CD8-positive, alpha-beta memory T cell (primary cell): ENCODE results near the gene SLC30A2. TPM values are rescaled to one million over a fixed set of nuclear protein-coding genes. Genes with fewer than 3 reads are reported as not detected.

Source experiments
- CTCF ChIA-PET: fragments of 350-600 bp; sonication (Branson Sonifier 250); formaldehyde crosslinking; loops from one replicate; lab custom pipeline; 2021; ENCODE audit warnings: antibody characterized with exemption; lab: Charles Lee
- POLR2A ChIA-PET: fragments of 350-600 bp; sonication (Branson Sonifier 250); formaldehyde crosslinking; loops from one replicate; lab custom pipeline; 2021; ENCODE audit warnings: antibody characterized with exemption; lab: Charles Lee
- DNase-seq, 5 donors: peaks; one replicate each; pipeline versions ENCODE4 v3.0.0 to v3.0.0-alpha.2; 2020 to 2022; ENCODE audit warnings: mixed read lengths in 1 of 5
- H3K27ac ChIP-seq: one replicate; pipeline ENCODE4 v1.7.0; 2013; ENCODE audit warnings: low read depth, mild to moderate bottlenecking, low read length, moderate library complexity
- H3K27me3 ChIP-seq: 2 replicates; pipeline ENCODE4 v1.7.0; 2013; ENCODE audit warnings: low read length, mild to moderate bottlenecking; ENCODE audit not compliant: insufficient read depth, poor library complexity, severe bottlenecking
- H3K36me3 ChIP-seq: 2 replicates; pipeline ENCODE4 v1.7.0; 2013; ENCODE audit warnings: mild to moderate bottlenecking, low read length, moderate library complexity; ENCODE audit not compliant: insufficient read depth
- H3K4me1 ChIP-seq: 2 replicates; pipeline ENCODE4 v1.7.0; 2013; ENCODE audit warnings: mild to moderate bottlenecking, low read length, moderate library complexity; ENCODE audit not compliant: insufficient read depth
- H3K4me3 ChIP-seq: 2 replicates; pipeline ENCODE4 v1.7.0; 2013; ENCODE audit warnings: mild to moderate bottlenecking, low read length
- H3K9me3 ChIP-seq: 2 replicates; pipeline ENCODE4 v1.7.0; 2013; ENCODE audit warnings: mild to moderate bottlenecking, low read length
- H3K27ac Mint-ChIP-seq, 8 donors: one replicate each; pipeline ENCODE4 v1.8.0; 2020 to 2021; ENCODE audit warnings: mixed read lengths in 8 of 8, mild to moderate bottlenecking in 6 of 8, inconsistent platforms in 3 of 8, moderate library complexity in 3 of 8
- H3K27me3 Mint-ChIP-seq, 2 donors: one replicate each; pipeline ENCODE4 v1.8.0; 2020 to 2021; ENCODE audit warnings: mixed read lengths in 2 of 2, mild to moderate bottlenecking in 1 of 2, moderate library complexity in 1 of 2
- H3K36me3 Mint-ChIP-seq, 3 donors: one replicate each; pipeline ENCODE4 v1.8.0; 2020 to 2021; ENCODE audit warnings: mixed read lengths in 3 of 3, inconsistent platforms in 1 of 3, mild to moderate bottlenecking in 1 of 3
- H3K4me1 Mint-ChIP-seq, 3 donors: one replicate each; pipeline ENCODE4 v1.8.0; 2020 to 2021; ENCODE audit warnings: mixed read lengths in 3 of 3, inconsistent platforms in 1 of 3, mild to moderate bottlenecking in 1 of 3
- H3K4me3 Mint-ChIP-seq, 7 donors: one replicate each; pipeline ENCODE4 v1.8.0; 2020 to 2021; ENCODE audit warnings: mixed read lengths in 7 of 7, mild to moderate bottlenecking in 6 of 7, moderate library complexity in 4 of 7, inconsistent platforms in 2 of 7
- H3K9me3 Mint-ChIP-seq, 5 donors: one replicate each; pipeline ENCODE4 v1.8.0; 2020 to 2022; ENCODE audit warnings: mixed read lengths in 5 of 5, mild to moderate bottlenecking in 3 of 5, moderate library complexity in 2 of 5, inconsistent platforms in 1 of 5
- polyA plus RNA-seq: library from polyadenylated mRNA; unstranded; fragments of 300-500 nt; fragmentation: Illumina TruSeq; gene quantifications from one replicate; pipeline ENCODE4 v1.2.3, GENCODE V29; 2021
- total RNA-seq, 2 experiments: library from RNA; stranded (reverse); gene quantifications; one replicate each; pipeline ENCODE4 v1.2.3, GENCODE V29; 2021

Gene SLC30A2
- total and polyA plus RNA-seq, 3 experiments from 2014 or later = not detected

GRCh38 chr1:26084091-26084561 lies 38.2 kb upstream of the SLC30A2 start:
- H3K4me1 Mint-ChIP-seq = no peaks in the 10 kb centered on the region
- peaks cover 23 to 33% of the 10 kb centered on the region in 2 donors for H3K27me3 Mint-ChIP-seq
- ChIA-PET CTCF (no interaction called here), POLR2A (no interaction called here)
- H3K27ac ChIP-seq = no peak overlapping the region
- H3K4me3 Mint-ChIP-seq = no peak overlapping the region
- no peaks in the 10 kb centered on the region for H3K36me3 ChIP-seq
- H3K27me3 ChIP-seq = no peaks in the 10 kb centered on the region
- H3K27ac Mint-ChIP-seq = peak overlapping the region in 1 of 8 donors; percentile 0
- no peaks in the 10 kb centered on the region for H3K9me3 Mint-ChIP-seq
- no peak overlapping the region for H3K4me3 ChIP-seq
- no peaks in the 10 kb centered on the region for H3K4me1 ChIP-seq
- H3K9me3 ChIP-seq = no peaks in the 10 kb centered on the region
- H3K36me3 Mint-ChIP-seq = no peaks in the 10 kb centered on the region
- DNase-seq = no peak

GRCh38 chr1:26083208-26083607 lies 37.3 kb upstream of the SLC30A2 start:
- H3K4me1 ChIP-seq = no peaks in the 10 kb centered on the region
- Mint-ChIP-seq H3K4me3 (no peak overlapping the region), H3K4me1 (no peaks in the 10 kb centered on the region), H3K36me3 (no peaks in the 10 kb centered on the region), H3K9me3 (no peaks in the 10 kb centered on the region), H3K27ac (no peak overlapping the region), H3K27me3 (peaks cover 15 to 38% of the 10 kb centered on the region in 2 donors)
- no peak overlapping the region for H3K27ac ChIP-seq
- H3K36me3 ChIP-seq = no peaks in the 10 kb centered on the region
- no peaks in the 10 kb centered on the region for H3K9me3 ChIP-seq
- H3K27me3 ChIP-seq = no peaks in the 10 kb centered on the region
- CTCF ChIA-PET = interaction anchor here (0.6 kb wide), 2 partner anchors 926 to 1578 kb away, joined by 3 read pairs; no protein-coding TSS in a partner anchor
- DNase-seq = no peak
- POLR2A ChIA-PET = no interaction called here
- H3K4me3 ChIP-seq = no peak overlapping the region

- Histone ChIP-seq H3K9me3 (no peaks in the 10 kb centered on the region), H3K36me3 (no peaks in the 10 kb centered on the region), H3K27me3 (no peaks in the 10 kb centered on the region), H3K4me1 (no peaks in the 10 kb centered on the region), H3K4me3 (no peak overlapping the region), H3K27ac (no peak overlapping the region)
- H3K4me3 Mint-ChIP-seq = no peak overlapping the region
- peaks cover 15 to 45% of the 10 kb centered on the region in 2 donors for H3K27me3 Mint-ChIP-seq
- no peaks in the 10 kb centered on the region for H3K4me1 Mint-ChIP-seq
- ChIA-PET POLR2A (no interaction called here), CTCF (no interaction called here)
- H3K9me3 Mint-ChIP-seq = no peaks in the 10 kb centered on the region
- no peak for DNase-seq
- H3K27ac Mint-ChIP-seq = no peak overlapping the region
- H3K36me3 Mint-ChIP-seq = peaks cover 0 to 3% (median 0%) of the 10 kb centered on the region in 3 donors
These were observed 36.1 kb upstream of the SLC30A2 start for GRCh38 chr1:26082020-26082350.

- H3K27me3 ChIP-seq = no peaks in the 10 kb centered on the region
- DNase-seq = no peak
- H3K4me1 ChIP-seq = no peaks in the 10 kb centered on the region
- no peaks in the 10 kb centered on the region for H3K36me3 ChIP-seq
- H3K27ac ChIP-seq = no peak overlapping the region
- H3K4me3 ChIP-seq = no peak overlapping the region
- H3K36me3 Mint-ChIP-seq = peaks cover 0 to 4% (median 0%) of the 10 kb centered on the region in 3 donors
- no peak overlapping the region for H3K27ac Mint-ChIP-seq
- H3K4me3 Mint-ChIP-seq = no peak overlapping the region
- no peaks in the 10 kb centered on the region for H3K9me3 ChIP-seq
- no peaks in the 10 kb centered on the region for H3K9me3 Mint-ChIP-seq
- H3K27me3 Mint-ChIP-seq = peaks cover 15 to 46% of the 10 kb centered on the region in 2 donors
- ChIA-PET CTCF (no interaction called here), POLR2A (no interaction called here)
- no peaks in the 10 kb centered on the region for H3K4me1 Mint-ChIP-seq
These were observed 35.5 kb upstream of the SLC30A2 start for GRCh38 chr1:26081267-26082019.

GRCh38 chr1:26079960-26080814 lies 34.3 kb upstream of the SLC30A2 start:
- Histone ChIP-seq H3K36me3 (no peaks in the 10 kb centered on the region), H3K27me3 (peaks cover 6% of the 10 kb centered on the region), H3K27ac (no peak overlapping the region), H3K9me3 (no peaks in the 10 kb centered on the region), H3K4me3 (no peak overlapping the region), H3K4me1 (no peaks in the 10 kb centered on the region)
- no peak overlapping the region for H3K27ac Mint-ChIP-seq
- no peak for DNase-seq
- H3K4me3 Mint-ChIP-seq = no peak overlapping the region
- POLR2A ChIA-PET = no interaction called here
- H3K9me3 Mint-ChIP-seq = no peaks in the 10 kb centered on the region
- H3K36me3 Mint-ChIP-seq = peaks cover 0 to 7% (median 1%) of the 10 kb centered on the region in 3 donors
- peaks cover 16 to 50% of the 10 kb centered on the region in 2 donors for H3K27me3 Mint-ChIP-seq
- CTCF ChIA-PET = interaction anchor here (0.7 kb wide), 1 partner anchor 337 kb away, joined by 3 read pairs; no protein-coding TSS in a partner anchor
- H3K4me1 Mint-ChIP-seq = peaks cover 0 to 6% (median 1%) of the 10 kb centered on the region in 3 donors

GRCh38 chr1:26079178-26079563 lies 33.3 kb upstream of the SLC30A2 start:
- H3K9me3 Mint-ChIP-seq = no peaks in the 10 kb centered on the region
- CTCF ChIA-PET = no interaction called here

GRCh38 chr1:26078286-26079177 lies 32.6 kb upstream of the SLC30A2 start:
- Mint-ChIP-seq H3K27me3 (peaks cover 16 to 45% of the 10 kb centered on the region in 2 donors), H3K9me3 (no peaks in the 10 kb centered on the region), H3K4me3 (no peak overlapping the region), H3K4me1 (peaks cover 0 to 6% (median 1%) of the 10 kb centered on the region in 3 donors), H3K27ac (no peak overlapping the region), H3K36me3 (peaks cover 0 to 7% (median 1%) of the 10 kb centered on the region in 3 donors)
- no peak for DNase-seq
- POLR2A ChIA-PET = no interaction called here
- H3K27me3 ChIP-seq = peaks cover 6% of the 10 kb centered on the region
- no peaks in the 10 kb centered on the region for H3K9me3 ChIP-seq
- no peaks in the 10 kb centered on the region for H3K4me1 ChIP-seq
- H3K36me3 ChIP-seq = no peaks in the 10 kb centered on the region
- H3K4me3 ChIP-seq = no peak overlapping the region
- CTCF ChIA-PET = no interaction called here
- peak overlapping the region; percentile 56 for H3K27ac ChIP-seq

More at GRCh38 chr1:26079178-26079563, 33.3 kb upstream of the SLC30A2 start:
- Mint-ChIP-seq H3K27me3 (peaks cover 16 to 48% of the 10 kb centered on the region in 2 donors), H3K4me3 (no peak overlapping the region), H3K4me1 (peaks cover 0 to 6% (median 1%) of the 10 kb centered on the region in 3 donors), H3K27ac (no peak overlapping the region), H3K36me3 (peaks cover 0 to 7% (median 1%) of the 10 kb centered on the region in 3 donors)
- Histone ChIP-seq H3K9me3 (no peaks in the 10 kb centered on the region), H3K36me3 (no peaks in the 10 kb centered on the region), H3K4me1 (no peaks in the 10 kb centered on the region), H3K27ac (peak overlapping the region; percentile 56), H3K27me3 (peaks cover 6% of the 10 kb centered on the region), H3K4me3 (no peak overlapping the region)
- POLR2A ChIA-PET = no interaction called here
- DNase-seq = no peak
